HCEC 1CT (cell line): ENCODE measurements around the gene GAPDHS.

Source experiments
- DNase-seq: peaks from one replicate; pipeline ENCODE4 v3.0.0-alpha.2; 2017

The GAPDHS gene

GRCh38 chr19:35511337-35511736 lies 21.9 kb upstream of the GAPDHS start:
- DNase-seq = no peak

- no peak for DNase-seq
Observed at GRCh38 chr19:35512831-35513627, 20.2 kb upstream of the GAPDHS start.

- DNase-seq = peak; percentile 71
Observed at GRCh38 chr19:35513628-35514281, 19.5 kb upstream of the GAPDHS start, which contains the start of gene DMKN. Gene DMKN (minus strand): TSS chr19:35513649. CDS start chr19:35513475, 174 bp downstream.

- peak; percentile 32 for DNase-seq
Observed at GRCh38 chr19:35514282-35514809, 18.9 kb upstream of the GAPDHS start.

GRCh38 chr19:35516310-35516709 lies 16.9 kb upstream of the GAPDHS start:
- no peak for DNase-seq

GRCh38 chr19:35517342-35517741 lies 15.9 kb upstream of the GAPDHS start:
- no peak for DNase-seq

GRCh38 chr19:35518313-35518712 lies 14.9 kb upstream of the GAPDHS start:
- peak; percentile 96 for DNase-seq

GRCh38 chr19:35519291-35519690 lies 14.0 kb upstream of the GAPDHS start:
- peak; percentile 30 for DNase-seq

GRCh38 chr19:35521124-35521743 lies 12.0 kb upstream of the GAPDHS start:
- DNase-seq = no peak

GRCh38 chr19:35522745-35523327 lies 10.4 kb upstream of the GAPDHS start:
- DNase-seq = no peak

GRCh38 chr19:35524181-35524837 lies 8.9 kb upstream of the GAPDHS start:
- no peak for DNase-seq

- no peak for DNase-seq
Observed at GRCh38 chr19:35525873-35526272, 7.4 kb upstream of the GAPDHS start.

GRCh38 chr19:35528218-35529038 lies 4.8 kb upstream of the GAPDHS start, which contains the start of gene SBSN:
Gene SBSN (minus strand): TSS chr19:35528311. CDS start chr19:35528281, 30 bp downstream.
- peak; percentile 80 for DNase-seq

- no peak for DNase-seq
Observed at GRCh38 chr19:35529241-35530218, 3.7 kb upstream of the GAPDHS start.

- no peak for DNase-seq
Observed at GRCh38 chr19:35531291-35531690, 2.0 kb upstream of the GAPDHS start.

GRCh38 chr19:35533822-35534392 lies 651 bp downstream of the GAPDHS start:
- DNase-seq = peak; percentile 23

GRCh38 chr19:35534803-35535480 lies 1.7 kb downstream of the GAPDHS start:
- no peak for DNase-seq

- DNase-seq = no peak
Observed at GRCh38 chr19:35539314-35539713, 6.1 kb downstream of the GAPDHS start.

GRCh38 chr19:35539850-35540249 lies 6.6 kb downstream of the GAPDHS start:
- no peak for DNase-seq
